Right lobe of liver (tissue), 6 donors: ENCODE data around the gene GIT2. TPM values are rescaled to one million over a fixed set of nuclear protein-coding genes. Genes with fewer than 3 reads are reported as not detected.

Experiments
- ATAC-seq, 4 donors: fragments of 200-7000 bp; cut with Tn5 transposase; one replicate each; pipeline ENCODE4 v1.9.1; 2020; ENCODE audit warnings: mild to moderate bottlenecking in 4 of 4, moderate library complexity in 4 of 4
- DNase-seq, 3 donors: peaks; one replicate each; pipeline ENCODE4 v3.0.0-alpha.2; 2020
- H3K27ac ChIP-seq, 3 donors: fragments of 200-600 bp; one replicate each; pipeline ENCODE4 v1.8.0; 2022
- H3K27me3 ChIP-seq, 2 donors: fragments of 200-600 bp; one replicate each; pipeline ENCODE4 v1.8.0; 2022
- H3K36me3 ChIP-seq, 4 donors: fragments of 200-600 bp; sonication (generic) in 1 of 4; one replicate each; pipeline versions ENCODE4 v1.5.1 to v1.8.0; 2017 to 2022; ENCODE audit warnings: control low read depth in 1 of 4
- H3K4me1 ChIP-seq, 4 donors: fragments of 200-600 bp; sonication (generic) in 1 of 4; one replicate each; pipeline versions ENCODE4 v1.5.1 to v1.8.0; 2017 to 2022; ENCODE audit warnings: control low read depth in 1 of 4
- H3K4me3 ChIP-seq, 3 donors: fragments of 200-600 bp; one replicate each; pipeline ENCODE4 v1.8.0; 2022
- H3K9me3 ChIP-seq, 4 donors: fragments of 200-600 bp; sonication (generic) in 1 of 4; one replicate each; pipeline versions ENCODE4 v1.5.1 to v1.8.0; 2017 to 2022; ENCODE audit warnings: control low read depth in 1 of 4
- CTCF ChIP-seq, 4 donors: fragments of 200-600 bp in 3 of 4; fragments of 450-650 bp in 1 of 4; IDR thresholded peaks; one replicate each; pipeline versions ENCODE4 v1.5.1 to v1.8.0; 2016 to 2022; ENCODE audit warnings: antibody characterized with exemption in 4 of 4, mild to moderate bottlenecking in 2 of 4
- POLR2A ChIP-seq: fragments of 450-650 bp; IDR thresholded peaks from one replicate; pipeline ENCODE4 v1.6.1; 2017; ENCODE audit warnings: antibody characterized with exemption, mild to moderate bottlenecking
- WGBS: methylation state at CpG from one replicate; pipeline ENCODE4 v1.1.6; 2018; ENCODE audit warnings: low coverage, low lambda C conversion rate; ENCODE audit not compliant: insufficient coverage; ENCODE audit errors: missing lambda C conversion rate; 5-methylcytosine and 5-hydroxymethylcytosine counted together
- intact Hi-C, 2 donors: fragments of 100-400 bp; cut with DNase I; formaldehyde crosslinking; loops; one replicate each; pipeline versions ENCODE4 v1.11.2 to v1.14.1; 2022
- total RNA-seq, 6 experiments: library from RNA; depleted of rRNA in 2 of 6; stranded (reverse); fragments of >200 nt in 2 of 6; fragmentation: NEBNext Ultra II Directional in 3 of 6; extraction: Animal tissue kit (Norgen Biotek cat#: 25700) in 3 of 6; gene quantifications; one replicate each; pipeline versions ENCODE4 v1.1.0 to v1.2.4, GENCODE V29; 2016 to 2023
- donor health status: DM: no; HTN: yes; CAD: no.
- donor health status: DM: no; HTN: no; CAD: no.
- donor health status: DM: no; HTN: no; CAD: no.
- donor health status: DM: no; HTN: yes; CAD: no.
- donor health status: DM: no; HTN: yes; CAD: no.

GIT2 gene
- total RNA-seq, 6 experiments from 2014 or later: 13.3 to 24.8 (median 16.8) TPM

GRCh38 chr12:109880938-109881337 lies 115.2 kb downstream of the GIT2 start:
- Histone ChIP-seq H3K9me3 (no peaks in the 10 kb centered on the region), H3K4me3 (peak overlapping the region; percentile 54 to 79 (median 74)), H3K36me3 (no peaks in the 10 kb centered on the region), H3K27me3 (no peaks in the 10 kb centered on the region), H3K27ac (no peak overlapping the region), H3K4me1 (peaks cover 0 to 11% (median 5%) of the 10 kb centered on the region in 4 donors)
- ATAC-seq (peak; percentile 2 to 10 (median 8)), DNase-seq (no peak)
- no peak for TF ChIP-seq CTCF (IDR thresholded peaks at IDR 0.05)
- TF ChIP-seq POLR2A: no peak
- intact Hi-C loops: no loop called here
- WGBS: 6% methylated on average over 9 of the region's 9 CpGs

DNA sequence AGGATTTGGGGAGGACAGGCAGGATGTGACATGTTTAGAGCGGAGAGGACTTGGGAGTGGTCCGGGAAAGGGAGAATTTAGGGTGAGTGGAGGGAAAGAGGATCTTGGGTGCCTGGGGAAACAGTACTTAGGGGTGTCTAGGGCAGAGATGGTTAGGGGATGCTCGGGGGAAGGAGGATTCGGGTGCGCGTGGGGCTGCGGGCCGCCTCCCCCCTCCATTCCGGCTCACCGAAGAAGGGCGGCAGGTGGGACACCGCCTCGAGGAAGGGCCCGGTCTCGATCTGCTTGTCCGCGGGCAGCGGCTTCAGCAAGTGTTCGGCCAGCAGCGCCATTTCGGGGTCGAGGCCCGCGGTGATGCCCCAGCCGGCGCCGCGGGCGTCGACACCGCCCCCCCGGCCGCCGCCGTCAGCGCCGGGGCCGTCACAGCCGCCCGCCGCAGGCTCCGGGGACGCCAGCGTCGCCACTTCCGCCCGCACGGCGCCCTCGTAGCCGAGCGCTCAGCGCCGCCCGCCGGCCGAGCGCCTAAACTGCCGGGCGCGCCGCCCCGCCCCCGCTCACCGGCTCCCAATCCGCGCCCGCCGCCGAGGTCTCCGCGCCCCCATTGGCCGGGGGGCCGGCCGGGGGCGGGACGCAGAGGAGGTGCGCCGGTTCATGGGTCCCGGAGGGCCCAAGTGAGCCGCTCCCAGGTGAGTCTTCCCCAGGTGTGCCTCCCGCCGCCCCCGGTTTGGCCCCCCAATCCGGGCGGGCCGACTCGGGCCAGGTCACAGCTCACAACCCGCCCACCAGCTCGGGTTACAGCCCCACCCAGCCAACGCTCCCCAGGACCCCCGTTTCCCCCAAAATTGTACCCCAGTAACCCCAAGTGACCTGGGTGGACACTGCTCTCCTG lies 115.9 kb downstream of the GIT2 start, which contains the start of gene GLTP:
GLTP (minus strand) TSS at position 499 of the 889 bp plus-strand sequence; CDS start at position 332, 167 bp downstream.
- H3K27ac ChIP-seq: peak within 1 kb of the TSS; percentile 58 to 74 (median 65)
- DNase-seq: peak; percentile 88 to 91 (median 90)
- peak within 1 kb of the TSS; percentile 66 to 79 (median 74) for H3K4me3 ChIP-seq
- WGBS: 0% methylated on average over 14 of the region's 92 CpGs
- no peaks in the 10 kb centered on the region for H3K36me3 ChIP-seq
- ATAC-seq: peak; percentile 97 to 99 (median 98)
- peak; percentile 65 for TF ChIP-seq POLR2A
- peak; percentile 50 to 97 (median 74) for TF ChIP-seq CTCF (IDR thresholded peaks at IDR 0.05)
- H3K4me1 ChIP-seq: peaks cover 0 to 11% (median 5%) of the 10 kb centered on the region in 4 donors
- no peaks in the 10 kb centered on the region for H3K27me3 ChIP-seq
- H3K9me3 ChIP-seq: no peaks in the 10 kb centered on the region
- intact Hi-C loops: no loop called here

Other genes with a start within 250 kb of the GIT2 start
- gene TRPV4, start 163.0 kb downstream of the GIT2 start, total RNA-seq: 10 to 100 TPM in 1 of 6 experiments, 1 to 10 TPM in 5; 5.3 to 10.3 (median 6.7) TPM
- gene GLTP, start 115.8 kb downstream of the GIT2 start, total RNA-seq: 10 to 100 TPM in 5 of 6 experiments, 1 to 10 TPM in 1; 9.8 to 20.8 (median 13.6) TPM
- 1 to 10 TPM; 4.9 to 8.8 (median 6.8) TPM for gene TCHP, start 96.1 kb downstream of the GIT2 start, total RNA-seq
- gene ANKRD13A, start 3.1 kb upstream of the GIT2 start, total RNA-seq: 10 to 100 TPM; 14.4 to 33.7 (median 24.6) TPM
- gene C12orf76, start 52.2 kb upstream of the GIT2 start, total RNA-seq: 10 to 100 TPM in 1 of 6 experiments, 1 to 10 TPM in 5; 3.0 to 10.1 (median 6.4) TPM
- gene IFT81, start 128.0 kb upstream of the GIT2 start, total RNA-seq: 1 to 10 TPM; 1.3 to 5.1 (median 2.5) TPM